Neural crest cell (in vitro differentiated cells): ENCODE data around the gene CASQ2. TPM values are rescaled to one million over a fixed set of nuclear protein-coding genes. Genes with fewer than 3 reads are reported as not detected.

Source experiments
- DNase-seq: peaks from one replicate; pipeline ENCODE4 v3.0.0; 2021; ENCODE audit warnings: low read depth, mixed read lengths, low spot score
- H3K27ac Mint-ChIP-seq: one replicate; pipeline ENCODE4 v1.8.0; 2021; ENCODE audit warnings: mild to moderate bottlenecking, mixed read lengths; ENCODE audit not compliant: unreplicated experiment
- H3K27me3 Mint-ChIP-seq: 2 replicates; pipeline ENCODE4 v1.8.0; 2021; ENCODE audit warnings: low read depth, mild to moderate bottlenecking, mixed read lengths
- H3K36me3 Mint-ChIP-seq: 2 replicates; pipeline ENCODE4 v1.8.0; 2021; ENCODE audit warnings: low read depth, mild to moderate bottlenecking, mixed read lengths
- H3K4me1 Mint-ChIP-seq: 2 replicates; pipeline ENCODE4 v1.8.0; 2021; ENCODE audit warnings: mixed read lengths
- H3K4me3 Mint-ChIP-seq: one replicate; pipeline ENCODE4 v1.8.0; 2021; ENCODE audit warnings: mild to moderate bottlenecking, mixed read lengths
- H3K9me3 Mint-ChIP-seq: 2 replicates; pipeline ENCODE4 v1.8.0; 2021; ENCODE audit warnings: mixed read lengths
- total RNA-seq: library from RNA; stranded (reverse); gene quantifications from 2 replicates; pipeline ENCODE4 v1.2.1, GENCODE V29; 2021
- TF ChIP-seq, protein P1 (sequence below): fragments of 200-600 bp; sonication (generic); conservative IDR thresholded peaks from 2 replicates; pipeline ENCODE4 v1.5.0; 2021; ENCODE audit warnings: antibody characterized with exemption, mild to moderate bottlenecking

CASQ2 gene
- total RNA-seq, 1 donor from 2014 or later: 0.12 TPM

DNA sequence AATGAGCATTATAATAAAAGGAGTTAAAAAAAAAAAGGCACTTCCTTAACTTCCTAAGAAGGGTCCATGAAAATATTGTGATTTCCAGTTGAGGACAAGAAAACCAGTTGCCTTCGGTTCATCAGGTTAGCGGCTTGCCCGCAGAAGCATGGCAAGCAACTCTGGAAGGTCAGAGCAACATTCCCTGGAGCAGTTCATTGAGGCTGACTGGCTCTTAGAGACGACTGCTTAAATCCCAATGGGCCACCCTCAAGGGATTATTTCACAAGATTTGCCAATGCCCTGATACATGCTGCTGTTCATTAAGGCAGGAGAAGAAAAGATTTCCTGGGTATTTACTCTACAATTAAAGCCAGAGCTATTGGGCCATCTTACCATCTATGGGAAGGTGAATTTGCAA is 29.0 kb upstream of the CASQ2 start:
- TF ChIP-seq, protein P1, sequence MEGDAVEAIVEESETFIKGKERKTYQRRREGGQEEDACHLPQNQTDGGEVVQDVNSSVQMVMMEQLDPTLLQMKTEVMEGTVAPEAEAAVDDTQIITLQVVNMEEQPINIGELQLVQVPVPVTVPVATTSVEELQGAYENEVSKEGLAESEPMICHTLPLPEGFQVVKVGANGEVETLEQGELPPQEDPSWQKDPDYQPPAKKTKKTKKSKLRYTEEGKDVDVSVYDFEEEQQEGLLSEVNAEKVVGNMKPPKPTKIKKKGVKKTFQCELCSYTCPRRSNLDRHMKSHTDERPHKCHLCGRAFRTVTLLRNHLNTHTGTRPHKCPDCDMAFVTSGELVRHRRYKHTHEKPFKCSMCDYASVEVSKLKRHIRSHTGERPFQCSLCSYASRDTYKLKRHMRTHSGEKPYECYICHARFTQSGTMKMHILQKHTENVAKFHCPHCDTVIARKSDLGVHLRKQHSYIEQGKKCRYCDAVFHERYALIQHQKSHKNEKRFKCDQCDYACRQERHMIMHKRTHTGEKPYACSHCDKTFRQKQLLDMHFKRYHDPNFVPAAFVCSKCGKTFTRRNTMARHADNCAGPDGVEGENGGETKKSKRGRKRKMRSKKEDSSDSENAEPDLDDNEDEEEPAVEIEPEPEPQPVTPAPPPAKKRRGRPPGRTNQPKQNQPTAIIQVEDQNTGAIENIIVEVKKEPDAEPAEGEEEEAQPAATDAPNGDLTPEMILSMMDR: no peak
- Mint-ChIP-seq H3K27me3 (no peaks in the 10 kb centered on the region), H3K9me3 (no peaks in the 10 kb centered on the region), H3K27ac (no peak overlapping the region), H3K4me1 (peaks cover 40% of the 10 kb centered on the region), H3K36me3 (no peaks in the 10 kb centered on the region), H3K4me3 (no peak overlapping the region)
- DNase-seq: no peak

DNA sequence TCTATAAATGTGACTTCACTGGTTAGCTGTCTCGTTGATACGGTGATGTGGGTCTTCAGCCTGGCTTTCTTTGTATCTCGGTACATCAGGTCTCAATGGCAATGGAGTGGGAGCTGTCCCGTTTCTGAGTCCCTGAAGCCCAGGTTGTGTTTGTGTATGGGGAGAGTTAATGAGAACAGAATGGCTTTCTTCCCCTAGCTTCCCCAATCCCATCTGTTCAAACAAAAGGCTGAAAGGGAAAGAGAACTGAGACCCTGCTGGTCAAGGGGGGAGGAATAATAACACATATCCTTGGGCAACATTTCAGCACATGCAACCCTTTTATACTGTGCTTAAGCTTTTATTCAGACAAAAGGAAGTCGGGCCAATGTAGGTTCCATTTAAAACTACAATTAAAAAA is 28.4 kb upstream of the CASQ2 start:
- no peak for DNase-seq
- Mint-ChIP-seq H3K27ac (no peak overlapping the region), H3K36me3 (no peaks in the 10 kb centered on the region)

GRCh38 chr1:115796036-115796435 is 27.5 kb upstream of the CASQ2 start:
- H3K4me3 Mint-ChIP-seq: no peak overlapping the region
- no peaks in the 10 kb centered on the region for H3K36me3 Mint-ChIP-seq
- peaks cover 40% of the 10 kb centered on the region for H3K4me1 Mint-ChIP-seq
- H3K27ac Mint-ChIP-seq: no peak overlapping the region
- TF ChIP-seq, protein P1: no peak
- no peaks in the 10 kb centered on the region for H3K9me3 Mint-ChIP-seq
- no peak for DNase-seq
- H3K27me3 Mint-ChIP-seq: no peaks in the 10 kb centered on the region

More for the DNA sequence above, 28.4 kb upstream of the CASQ2 start:
- TF ChIP-seq, protein P1: no peak
- no peaks in the 10 kb centered on the region for H3K27me3 Mint-ChIP-seq
- peak overlapping the region; percentile 28 for H3K4me3 Mint-ChIP-seq
- peaks cover 40% of the 10 kb centered on the region for H3K4me1 Mint-ChIP-seq
- H3K9me3 Mint-ChIP-seq: no peaks in the 10 kb centered on the region

GRCh38 chr1:115794976-115795639 is 26.6 kb upstream of the CASQ2 start:
- TF ChIP-seq, protein P1: no peak
- H3K36me3 Mint-ChIP-seq: no peaks in the 10 kb centered on the region
- H3K27me3 Mint-ChIP-seq: no peaks in the 10 kb centered on the region
- DNase-seq: no peak
- H3K4me1 Mint-ChIP-seq: peaks cover 40% of the 10 kb centered on the region
- no peak overlapping the region for H3K4me3 Mint-ChIP-seq
- H3K9me3 Mint-ChIP-seq: no peaks in the 10 kb centered on the region
- H3K27ac Mint-ChIP-seq: no peak overlapping the region

- H3K27me3 Mint-ChIP-seq: no peaks in the 10 kb centered on the region
- no peak overlapping the region for H3K4me3 Mint-ChIP-seq
- H3K9me3 Mint-ChIP-seq: peaks cover 2% of the 10 kb centered on the region
- H3K4me1 Mint-ChIP-seq: peaks cover 38% of the 10 kb centered on the region
- no peak overlapping the region for H3K27ac Mint-ChIP-seq
- H3K36me3 Mint-ChIP-seq: no peaks in the 10 kb centered on the region
- TF ChIP-seq, protein P1: no peak
- DNase-seq: no peak
Observed at GRCh38 chr1:115793162-115793561, 24.6 kb upstream of the CASQ2 start.
